Measurements from ENCODE around the gene HSD17B10. TPM values are rescaled to one million over a fixed set of nuclear protein-coding genes. Genes with fewer than 3 reads are reported as not detected.

The HSD17B10 gene
- total RNA-seq, 1 experiment from 2014 or later, result 112 TPM

- no peak for DNase-seq
- Histone ChIP-seq H3K27ac (ENCODE audit: insufficient read length, low read depth, low read length) (no peak overlapping the region), H3K79me2 (ENCODE audit: insufficient read depth, low read length) (no peaks in the 10 kb centered on the region), H3K9ac (ENCODE audit: extremely low read depth, insufficient read length, low read length) (no peak overlapping the region), H3K27me3 (ENCODE audit: insufficient read depth, low read length) (no peaks in the 10 kb centered on the region), H2BK5ac (ENCODE audit: insufficient read length, low read length) (no peak overlapping the region), H4K5ac (ENCODE audit: insufficient read length, low read depth, low read length) (no peak overlapping the region), H3K4ac (ENCODE audit: low read depth, low read length) (no peak overlapping the region), H3K14ac (ENCODE audit: insufficient read depth, low read length) (no peak overlapping the region), H2BK15ac (ENCODE audit: low read depth, low read length) (no peak overlapping the region), H4K91ac (ENCODE audit: insufficient read length, low read depth, low read length) (no peak overlapping the region), H3K4me2 (ENCODE audit: insufficient read depth, insufficient read length, low read length) (no peak overlapping the region), H4K8ac (replicated peaks; ENCODE audit: insufficient read length, low read depth, low read length) (no peak overlapping the region), H3T11ph (ENCODE audit: low read length) (no peak overlapping the region), H2BK12ac (ENCODE audit: insufficient read length, low read depth, low read length) (no peak overlapping the region), H4K20me1 (ENCODE audit: control insufficient read depth, insufficient read depth, insufficient read length) (no peaks in the 10 kb centered on the region), H3K23ac (ENCODE audit: insufficient read length, low read depth, low read length) (no peak overlapping the region), H2BK20ac (ENCODE audit: low read depth, low read length, poor library complexity, severe bottlenecking) (no peak overlapping the region), H2AFZ (ENCODE audit: low read length) (no peak overlapping the region), H3K56ac (ENCODE audit: insufficient read length, low read depth, low read length) (no peak overlapping the region), H3K18ac (ENCODE audit: insufficient read length, low read depth, low read length) (no peak overlapping the region), H3K79me1 (ENCODE audit: insufficient read depth, low read depth, low read length, poor library complexity, severe bottlenecking) (no peaks in the 10 kb centered on the region), H2AK5ac (ENCODE audit: insufficient read length, low read length) (no peak overlapping the region), H3K9me3 (ENCODE audit: control insufficient read depth, low read depth, low read length) (peaks cover 34% of the 10 kb centered on the region), H2BK120ac (ENCODE audit: low read depth, low read length, poor library complexity, severe bottlenecking) (no peak overlapping the region), H3K4me1 (ENCODE audit: insufficient read depth, low read length) (no peaks in the 10 kb centered on the region), H3K23me2 (ENCODE audit: insufficient read length, low read depth, low read length, poor library complexity, severe bottlenecking) (no peaks in the 10 kb centered on the region)
- Mint-ChIP-seq H3K27ac (no peak overlapping the region; a peak in 1 of 7 replicates), H3K4me3 (no peak overlapping the region), H3K4me1 (peaks cover 12 to 14% of the 10 kb centered on the region in 2 experiments), H3K36me3 (ENCODE audit: insufficient read depth in 1 of 3, low read depth in 3 of 3) (peaks cover 39 to 58% (median 52%) of the 10 kb centered on the region in 3 experiments; a peak in 6 of 7 replicates), H3K27me3 (ENCODE audit: low read depth) (no peaks in the 10 kb centered on the region), H3K9me3 (peaks cover 50 to 63% of the 10 kb centered on the region in 2 experiments)
- no CpG with 5 or more reads among the region's 2 CpGs for WGBS (ENCODE audit: extremely low coverage, insufficient read length, low lambda C conversion rate)
- TF ChIP-seq CTCF (conservative IDR thresholded peaks at IDR 0.05), result no peak; the same call in 2 of the 3 replicates
These were observed 38.4 kb downstream of the HSD17B10 start for GRCh38 chrX:53395605-53396298.

Measured in H9 (cell line).